Endothelial cell of umbilical vein (primary cell): ENCODE results near the gene FRMD6.

Experiments
- CTCF ChIP-seq, 2 donors: IDR thresholded peaks; 1 replicate in 1 of 2; 2 replicates in 1 of 2; pipeline ENCODE4 v1.5.1; 2011; ENCODE audit warnings: low read length in 2 of 2, mild to moderate bottlenecking in 2 of 2, moderate library complexity in 2 of 2, control low read depth in 1 of 2, inconsistent platforms in 1 of 2, low read depth in 1 of 2; ENCODE audit not compliant: insufficient read depth in 1 of 2; ENCODE audit errors: extremely low read depth in 1 of 2
- EZH2 ChIP-seq: IDR thresholded peaks from 2 replicates; pipeline ENCODE4 v1.6.1; 2012; ENCODE audit warnings: borderline replicate concordance, low read depth, mild to moderate bottlenecking, moderate library complexity, low read length, inconsistent platforms; ENCODE audit not compliant: severe bottlenecking
- MAX ChIP-seq: IDR thresholded peaks from 2 replicates; pipeline ENCODE4 v1.6.1; 2011; ENCODE audit not compliant: insufficient read depth, insufficient read length
- POLR2A ChIP-seq: IDR thresholded peaks from 2 replicates; pipeline ENCODE4 v1.6.1; 2012; ENCODE audit warnings: low read depth, mild to moderate bottlenecking, control low read depth, low read length

GRCh38 chr14:51622376-51622775 is 29.3 kb upstream of the FRMD6 start:
- TF ChIP-seq CTCF (IDR thresholded peaks at IDR 0.05; ENCODE audit: extremely low read depth in 1 of 2, insufficient read depth in 1 of 2, low read depth in 1 of 2, low read length in 2 of 2) (no peak), POLR2A (no peak), MAX (no peak), EZH2 (no peak)
